HG03520 (cell line): Measurements from ENCODE around the gene CHST10.
"Not testable (repeated sequence)": the region's sequence is repeated elsewhere in the genome, so short reads cannot be mapped to it uniquely, and the experiment has no call there.

ENCODE experiments used
- ATAC-seq: cut with Tn5 transposase; IDR thresholded peaks from one replicate; pipeline ENCODE4 v1.9.1; 2021; ENCODE audit warnings: mild to moderate bottlenecking, moderate library complexity; ENCODE audit not compliant: unreplicated experiment

The CHST10 gene

GRCh38 chr2:100342466-100342865, 75.0 kb downstream of the CHST10 start:
- ATAC-seq = not testable (repeated sequence)
